Left ventricle myocardium superior (tissue), 1 donor: ENCODE results near the gene APOL6. TPM values are rescaled to one million over a fixed set of nuclear protein-coding genes. Genes with fewer than 3 reads are reported as not detected.
"Not testable (repeated sequence)": the region's sequence is repeated elsewhere in the genome, so short reads cannot be mapped to it uniquely, and the experiment has no call there.

Source experiments
- ATAC-seq: fragments of 200-7000 bp; cut with Tn5 transposase; one replicate; pipeline ENCODE4 v1.9.1; 2020; ENCODE audit warnings: mild to moderate bottlenecking, moderate library complexity
- DNase-seq: peaks from one replicate; pipeline ENCODE4 v3.0.0-alpha.2; 2020
- intact Hi-C: fragments of 100-400 bp; cut with micrococcal nuclease; formaldehyde crosslinking; loops from one replicate; pipeline ENCODE4 v1.11.0; 2022
- total RNA-seq: library from RNA; stranded (reverse); fragmentation: NEBNext Ultra II Directional; extraction: Animal tissue kit (Norgen Biotek cat#: 25700); gene quantifications from one replicate; pipeline ENCODE4 v1.2.1, GENCODE V29; 2021
- donor health status: DM: no; HTN: yes; CAD: no; lungs with severe emphysema.

APOL6 gene
- total RNA-seq, 1 donor from 2014 or later: 5.2 TPM

GRCh38 chr22:35697142-35697541 lies 48.9 kb downstream of the APOL6 start:
- ATAC-seq (no peak), DNase-seq (no peak)
- intact Hi-C loops: no loop called here

- intact Hi-C loops, ATAC-seq, DNase-seq: not testable (repeated sequence)
Observed at GRCh38 chr22:35699852-35700251, 51.6 kb downstream of the APOL6 start.

- intact Hi-C loops: no loop called here
- ATAC-seq: no peak
Observed at GRCh38 chr22:35703861-35704584, 55.8 kb downstream of the APOL6 start.

GRCh38 chr22:35705141-35705540 lies 56.9 kb downstream of the APOL6 start:
- no peak for ATAC-seq
- intact Hi-C loops: no loop called here

More at GRCh38 chr22:35703861-35704584, 55.8 kb downstream of the APOL6 start:
- DNase-seq: no peak

GRCh38 chr22:35708453-35708852 lies 60.2 kb downstream of the APOL6 start:
- no peak for DNase-seq
- ATAC-seq: peak; percentile 71
- intact Hi-C loops: no loop called here

More at GRCh38 chr22:35705141-35705540, 56.9 kb downstream of the APOL6 start:
- no peak for DNase-seq

GRCh38 chr22:35708917-35709316 lies 60.7 kb downstream of the APOL6 start:
- DNase-seq: no peak
- no peak for ATAC-seq
- intact Hi-C loops: no loop called here

GRCh38 chr22:35711336-35711735 lies 63.1 kb downstream of the APOL6 start:
- intact Hi-C loops: no loop called here
- DNase-seq (no peak), ATAC-seq (no peak)

GRCh38 chr22:35712672-35713071 lies 64.4 kb downstream of the APOL6 start:
- DNase-seq: no peak

GRCh38 chr22:35717572-35717971 lies 69.3 kb downstream of the APOL6 start, which contains the start of gene APOL5:
TSS of gene APOL5 (plus strand) at chr22:35717872. CDS start at chr22:35717872, 0 bp downstream.
- ATAC-seq (no peak), DNase-seq (no peak)
- intact Hi-C loops: no loop called here

More at GRCh38 chr22:35712672-35713071, 64.4 kb downstream of the APOL6 start:
- intact Hi-C loops: no loop called here
- no peak for ATAC-seq

Other genes with a start within 250 kb of the APOL6 start
- 10.8 TPM for gene MCM5, start 248.3 kb upstream of the APOL6 start, total RNA-seq
- 9.4 TPM for gene RASD2, start 107.6 kb upstream of the APOL6 start, total RNA-seq
- gene MB, start 31.1 kb upstream of the APOL6 start, total RNA-seq: 17,299 TPM
- not detected for gene APOL5, start 69.4 kb downstream of the APOL6 start, total RNA-seq